IPS-18c (cell line): ENCODE measurements around the gene TTF2.
A peak's percentile ranks its signal among the peaks of the same experiment; 100 is the strongest.
"Not testable (repeated sequence)": the region's sequence is repeated elsewhere in the genome, so short reads cannot be mapped to it uniquely, and the experiment has no call there.

ENCODE experiments used
- H3K4me3 ChIP-seq: 2 replicates; pipeline ENCODE4 v1.7.0; 2013; ENCODE audit warnings: low read depth, mild to moderate bottlenecking, low read length, moderate library complexity; ENCODE audit not compliant: insufficient read depth
- H3K9me3 ChIP-seq: one replicate; pipeline ENCODE4 v1.6.1; 2013; ENCODE audit warnings: mild to moderate bottlenecking, low read length, moderate library complexity; ENCODE audit not compliant: control insufficient read depth, insufficient read depth

TTF2 gene

GRCh38 chr1:117105722-117106121 lies 45.6 kb downstream of the TTF2 start:
- no peaks in the 10 kb centered on the region for H3K9me3 ChIP-seq
- H3K4me3 ChIP-seq: no peak overlapping the region

- Histone ChIP-seq H3K4me3 (no peak overlapping the region), H3K9me3 (no peaks in the 10 kb centered on the region)
These were observed 46.4 kb downstream of the TTF2 start for GRCh38 chr1:117106478-117106877.

- Histone ChIP-seq H3K9me3 (no peaks in the 10 kb centered on the region), H3K4me3 (no peak overlapping the region)
These were observed 47.2 kb downstream of the TTF2 start for GRCh38 chr1:117107364-117107763.

- no peak overlapping the region for H3K4me3 ChIP-seq
- no peaks in the 10 kb centered on the region for H3K9me3 ChIP-seq
These were observed 50.6 kb downstream of the TTF2 start for GRCh38 chr1:117110774-117111173.

- Histone ChIP-seq H3K4me3 (no peak overlapping the region), H3K9me3 (no peaks in the 10 kb centered on the region)
These were observed 52.1 kb downstream of the TTF2 start for GRCh38 chr1:117112047-117112717.

- Histone ChIP-seq H3K9me3 (no peaks in the 10 kb centered on the region), H3K4me3 (no peak overlapping the region)
These were observed 53.1 kb downstream of the TTF2 start for GRCh38 chr1:117113199-117113598.

- H3K9me3 ChIP-seq: no peaks in the 10 kb centered on the region
These were observed 54.8 kb downstream of the TTF2 start for GRCh38 chr1:117114877-117115276.

GRCh38 chr1:117116090-117116783 lies 56.1 kb downstream of the TTF2 start:
- no peaks in the 10 kb centered on the region for H3K9me3 ChIP-seq
- H3K4me3 ChIP-seq: no peak overlapping the region

More at GRCh38 chr1:117114877-117115276, 54.8 kb downstream of the TTF2 start:
- H3K4me3 ChIP-seq: no peak overlapping the region

- no peak overlapping the region for H3K4me3 ChIP-seq
- H3K9me3 ChIP-seq: no peaks in the 10 kb centered on the region
These were observed 56.6 kb downstream of the TTF2 start for GRCh38 chr1:117116784-117117130.

GRCh38 chr1:117117697-117118096 lies 57.6 kb downstream of the TTF2 start:
- H3K9me3 ChIP-seq: peaks cover 2% of the 10 kb centered on the region
- H3K4me3 ChIP-seq: no peak overlapping the region

- Histone ChIP-seq H3K9me3 (peaks cover 2% of the 10 kb centered on the region), H3K4me3 (no peak overlapping the region)
These were observed 58.0 kb downstream of the TTF2 start for GRCh38 chr1:117118137-117118536.

GRCh38 chr1:117119144-117119543 lies 59.0 kb downstream of the TTF2 start:
- H3K4me3 ChIP-seq: not testable (repeated sequence)

GRCh38 chr1:117120774-117121588 lies 60.9 kb downstream of the TTF2 start:
- Histone ChIP-seq H3K4me3 (peak overlapping the region; percentile 90), H3K9me3 (peaks cover 2% of the 10 kb centered on the region)

More at GRCh38 chr1:117119144-117119543, 59.0 kb downstream of the TTF2 start:
- not testable (repeated sequence) for H3K9me3 ChIP-seq

- H3K4me3 ChIP-seq: peak within 1 kb of the TSS; percentile 90
- H3K9me3 ChIP-seq: peaks cover 2% of the 10 kb centered on the region
These were observed 61.6 kb downstream of the TTF2 start, which contains the start of gene TRIM45 for GRCh38 chr1:117121589-117122329. TSS of gene TRIM45 (minus strand) at chr1:117121749. CDS start at chr1:117121201, 548 bp downstream.

- Histone ChIP-seq H3K9me3 (peaks cover 2% of the 10 kb centered on the region), H3K4me3 (peak overlapping the region; percentile 90; the same call in 1 of the 2 replicates)
These were observed 62.4 kb downstream of the TTF2 start for GRCh38 chr1:117122330-117123025.

- Histone ChIP-seq H3K9me3 (peaks cover 2% of the 10 kb centered on the region), H3K4me3 (no peak overlapping the region)
These were observed 63.1 kb downstream of the TTF2 start for GRCh38 chr1:117123274-117123673.

GRCh38 chr1:117124661-117125060 lies 64.5 kb downstream of the TTF2 start:
- H3K4me3 ChIP-seq: no peak overlapping the region
- H3K9me3 ChIP-seq: peaks cover 2% of the 10 kb centered on the region
